ENCODE results near the gene MAML1.

The MAML1 gene

GRCh38 chr5:179806250-179807048, 73.8 kb downstream of the MAML1 start, which contains the start of gene MGAT4B:
Gene MGAT4B, minus strand, starts transcription at chr5:179806866. Its CDS starts 283 bp downstream, at chr5:179806583.
- DNase-seq, result peak; percentile 33

DNA sequence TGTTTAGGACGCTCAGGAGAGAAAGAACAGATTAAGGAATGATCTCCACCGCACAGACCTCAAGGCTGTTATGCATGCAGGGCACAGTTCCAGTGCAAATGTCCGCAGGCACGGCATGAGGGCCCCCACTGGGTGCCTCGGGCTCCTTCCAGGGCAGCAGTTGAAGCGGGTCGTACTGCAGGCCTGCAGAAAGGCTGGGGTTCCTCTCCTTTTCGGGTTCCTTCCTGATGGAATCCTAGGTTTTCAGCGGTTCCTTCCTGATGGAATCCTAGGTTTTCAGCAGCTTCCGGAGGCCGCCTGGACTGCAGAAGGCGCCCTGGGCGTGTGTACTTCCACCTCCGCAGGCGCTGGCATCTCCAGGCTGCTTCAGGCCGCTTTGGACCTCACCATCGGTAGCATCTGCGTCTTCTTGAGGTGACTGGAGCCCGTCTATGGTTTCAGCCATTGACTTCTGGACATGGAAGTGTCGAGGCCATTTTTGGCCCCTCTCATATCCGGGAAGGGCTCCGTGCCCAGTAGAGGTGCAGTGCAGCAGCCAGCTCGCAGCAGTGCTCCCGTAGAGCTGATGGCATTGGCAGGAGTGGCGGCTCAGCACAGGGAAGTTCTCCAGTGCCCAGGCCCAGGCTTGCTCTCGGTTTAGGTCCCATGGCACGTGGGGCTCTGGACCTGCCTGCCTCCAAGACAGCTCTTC, 79.7 kb downstream of the MAML1 start:
- no peak for DNase-seq

- no peak for DNase-seq
These were observed 80.5 kb downstream of the MAML1 start for GRCh38 chr5:179812997-179813607.

- DNase-seq, result no peak
These were observed 81.5 kb downstream of the MAML1 start for GRCh38 chr5:179814090-179814489.

- DNase-seq, result no peak
These were observed 83.0 kb downstream of the MAML1 start for GRCh38 chr5:179815491-179816249.

GRCh38 chr5:179816401-179816795, 83.8 kb downstream of the MAML1 start:
- no peak for DNase-seq

DNA sequence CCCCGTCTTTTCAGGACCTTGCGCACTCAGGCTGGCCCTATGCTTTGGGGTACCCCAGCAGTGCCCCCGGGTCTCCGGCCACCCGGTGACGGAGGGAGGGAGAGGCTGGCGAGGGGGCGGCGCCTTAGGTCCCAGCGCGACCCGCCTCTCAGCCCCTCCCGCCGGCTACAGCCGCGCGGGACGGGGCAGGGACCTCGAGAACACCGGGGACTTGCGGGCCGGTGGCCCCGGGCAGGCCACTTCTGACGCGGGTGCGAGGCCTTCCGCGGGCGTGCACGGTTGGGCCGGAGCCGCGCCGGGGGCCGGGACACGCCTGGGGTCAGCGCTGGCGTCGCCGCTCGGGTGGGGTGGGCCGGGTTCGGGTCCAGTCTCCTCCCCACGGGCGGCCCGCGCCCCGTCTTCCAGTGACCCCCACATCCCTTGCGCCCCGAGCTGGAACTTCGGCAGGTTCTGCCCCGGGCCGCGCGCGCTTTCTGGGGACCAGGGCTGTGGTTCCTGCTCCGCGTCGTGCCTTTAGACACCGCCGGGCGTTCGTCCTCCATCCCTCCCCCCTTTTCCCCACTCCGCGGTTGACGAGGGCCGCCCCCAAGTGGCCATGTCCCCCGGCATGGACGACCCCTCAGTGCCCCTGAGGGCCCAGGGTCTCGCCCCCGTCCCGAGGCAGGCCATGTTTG, 84.3 kb downstream of the MAML1 start:
- DNase-seq, result no peak

DNA sequence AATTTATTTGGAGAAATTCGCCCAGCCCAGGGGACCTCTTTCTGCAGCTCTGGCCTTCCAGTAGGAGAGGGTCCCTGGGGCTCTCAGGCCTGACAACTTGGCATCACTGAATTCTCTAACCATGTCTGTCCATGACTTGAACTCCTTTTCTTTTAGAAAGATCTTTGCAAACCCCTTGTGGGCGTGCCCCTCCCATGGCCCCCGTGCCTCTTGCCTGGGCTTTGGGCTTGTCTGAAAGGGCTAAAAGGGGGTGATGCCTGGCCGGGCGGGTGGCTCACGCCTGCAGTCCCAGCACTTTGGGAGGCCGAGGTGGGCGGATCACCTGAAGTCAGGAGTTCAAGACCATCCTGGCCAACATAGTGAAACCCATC, 84.8 kb downstream of the MAML1 start:
- DNase-seq, result no peak

- no peak for DNase-seq
These were observed 85.5 kb downstream of the MAML1 start for GRCh38 chr5:179817890-179818745.

GRCh38 chr5:179818746-179819295, 86.2 kb downstream of the MAML1 start:
- DNase-seq, result peak; percentile 68

DNA sequence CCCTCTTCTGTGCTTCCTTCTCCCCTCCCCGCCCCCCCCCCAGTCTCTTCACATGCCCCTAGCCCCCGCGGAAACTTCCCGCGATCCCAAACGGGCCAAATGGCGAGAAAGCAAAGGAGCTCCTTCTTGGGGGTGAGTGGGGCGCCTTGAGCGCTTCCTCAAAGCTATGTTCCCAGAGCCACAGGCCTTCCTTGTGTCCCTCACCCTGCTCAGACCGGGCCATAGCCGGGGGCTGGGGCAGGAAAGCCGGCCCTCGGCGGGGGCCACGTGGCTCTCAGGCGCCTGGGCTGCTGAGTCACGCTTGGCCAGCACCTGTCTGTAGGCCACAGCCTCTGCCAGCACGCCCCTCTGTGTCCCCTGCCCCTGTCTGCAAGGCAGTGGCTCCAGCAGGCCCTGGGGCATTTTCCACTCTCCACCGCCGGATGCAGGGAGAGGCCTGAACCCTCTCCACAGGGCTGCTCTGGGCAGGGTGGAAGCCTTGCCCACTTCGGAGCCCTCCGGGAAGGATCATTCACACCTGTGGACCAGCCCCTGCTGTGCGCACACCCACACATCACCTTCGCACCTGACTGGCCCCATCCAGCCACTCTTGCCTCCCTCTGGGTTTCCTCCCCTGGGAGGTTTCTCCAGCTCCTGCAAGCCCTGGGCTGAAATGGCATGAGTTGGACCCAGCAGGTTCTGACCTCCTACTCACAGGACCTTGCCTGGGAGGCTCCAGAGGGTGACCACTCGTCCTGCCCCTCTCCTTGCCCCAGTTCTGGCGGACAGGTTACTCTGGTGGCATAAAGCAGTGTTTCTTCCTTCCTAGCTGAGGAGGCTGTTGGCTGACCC, 86.9 kb downstream of the MAML1 start:
- peak; percentile 54 for DNase-seq

GRCh38 chr5:179820127-179820482, 87.5 kb downstream of the MAML1 start:
- no peak for DNase-seq

DNA sequence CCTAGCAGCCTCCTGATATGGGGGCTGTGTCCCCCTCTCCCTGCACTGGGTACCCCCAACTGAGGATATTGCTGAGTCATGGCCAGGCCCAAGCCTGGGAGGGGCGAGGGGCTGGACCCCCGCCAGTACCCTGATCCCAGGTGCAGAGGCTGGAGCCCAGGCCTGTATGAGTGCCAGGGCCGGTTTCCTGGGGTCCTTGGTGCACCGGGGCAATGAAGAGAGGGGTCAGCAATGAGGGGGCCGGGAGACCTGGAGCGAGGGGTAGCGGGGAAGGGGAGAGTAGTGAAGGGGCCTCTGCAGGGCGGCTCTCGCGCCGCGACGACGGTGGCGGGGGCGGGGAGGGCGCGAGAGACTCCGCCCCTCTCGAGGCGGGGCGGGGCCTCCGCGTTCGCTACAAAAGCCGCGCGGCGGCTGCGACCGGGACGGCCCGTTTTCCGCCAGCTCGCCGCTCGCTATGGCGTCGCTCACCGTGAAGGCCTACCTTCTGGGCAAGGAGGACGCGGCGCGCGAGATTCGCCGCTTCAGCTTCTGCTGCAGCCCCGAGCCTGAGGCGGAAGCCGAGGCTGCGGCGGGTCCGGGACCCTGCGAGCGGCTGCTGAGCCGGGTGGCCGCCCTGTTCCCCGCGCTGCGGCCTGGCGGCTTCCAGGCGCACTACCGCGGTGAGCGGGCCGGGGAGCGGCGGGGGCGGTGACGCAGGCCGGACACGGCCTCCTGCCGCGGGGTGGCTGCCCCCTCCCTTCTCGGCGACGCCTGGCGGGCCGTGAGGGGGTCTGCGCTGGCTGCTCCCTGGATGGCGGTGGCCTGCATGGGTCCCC, 88.1 kb downstream of the MAML1 start, which contains the start of gene SQSTM1:
TSS of gene SQSTM1 (plus strand) at position 423 of the 815 bp plus-strand sequence. CDS start at position 455, 32 bp downstream.
- peak; percentile 81 for DNase-seq

GRCh38 chr5:179821298-179822058, 88.9 kb downstream of the MAML1 start:
- DNase-seq, result peak; percentile 67

GRCh38 chr5:179822059-179822432, 89.4 kb downstream of the MAML1 start:
- no peak for DNase-seq

GRCh38 chr5:179822444-179822990, 89.9 kb downstream of the MAML1 start:
- DNase-seq, result no peak

DNA sequence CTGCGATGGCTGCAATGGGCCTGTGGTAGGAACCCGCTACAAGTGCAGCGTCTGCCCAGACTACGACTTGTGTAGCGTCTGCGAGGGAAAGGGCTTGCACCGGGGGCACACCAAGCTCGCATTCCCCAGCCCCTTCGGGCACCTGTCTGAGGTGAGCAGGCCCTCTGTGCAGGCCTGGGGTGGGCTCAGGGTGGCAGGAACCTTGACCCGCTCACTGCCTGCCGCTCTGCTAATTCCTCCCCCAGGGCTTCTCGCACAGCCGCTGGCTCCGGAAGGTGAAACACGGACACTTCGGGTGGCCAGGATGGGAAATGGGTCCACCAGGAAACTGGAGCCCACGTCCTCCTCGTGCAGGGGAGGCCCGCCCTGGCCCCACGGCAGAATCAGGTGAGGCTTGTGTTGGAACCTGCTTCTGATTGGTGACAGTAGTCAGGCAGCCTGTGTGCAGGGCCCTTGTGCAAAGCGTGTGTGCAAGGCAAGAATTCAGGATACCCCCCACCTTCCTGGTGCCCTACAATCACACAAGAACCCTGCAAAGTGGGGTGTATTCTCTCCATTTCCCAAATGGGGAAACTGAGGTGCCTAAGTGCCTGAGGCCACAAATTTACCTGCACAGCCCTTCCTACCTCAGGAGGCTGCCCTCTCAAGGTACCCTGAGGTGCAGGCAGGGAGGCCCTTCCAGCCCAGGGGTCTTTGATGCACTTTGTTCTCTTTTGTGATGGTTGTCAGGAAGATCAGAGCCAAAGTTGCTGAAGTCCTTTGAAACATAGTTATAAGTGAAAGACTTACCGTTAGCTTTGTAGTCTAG, 91.5 kb downstream of the MAML1 start:
- no peak for DNase-seq

All from GOT3 (cell line).